GM12878 (cell line): ENCODE data around the gene CCR8. TPM values are rescaled to one million over a fixed set of nuclear protein-coding genes. Genes with fewer than 3 reads are reported as not detected.

Source experiments
- ATAC-seq: fragments of 200-7000 bp; cut with Tn5 transposase; 3 replicates; pipeline ENCODE4 v1.9.1; 2020; ENCODE audit warnings: mild to moderate bottlenecking, moderate library complexity
- BruUV-seq: library from RNA; stranded (reverse); fragments of 400-500 nt; replicated peaks from 2 replicates; lab custom pipeline; 2021; lab: Mats Ljungman, UMichigan
- CTCF ChIA-PET: fragments of 300-600 bp; sonication (Branson Sonifier 250); formaldehyde crosslinking; extraction: SDS; loops from one replicate; lab custom pipeline; 2021; ENCODE audit warnings: inconsistent platforms; lab: Yijun Ruan, JAX
- POLR2A ChIA-PET: fragments of 350-600 bp; formaldehyde crosslinking; extraction: SDS; loops from one replicate; lab custom pipeline; 2021; ENCODE audit warnings: inconsistent platforms; lab: Charles Lee
- RAD21 ChIA-PET: fragments of 300-600 bp; sonication (Branson Sonifier 250); formaldehyde crosslinking; loops from one replicate; lab custom pipeline; 2023; ENCODE audit warnings: antibody characterized with exemption; ENCODE audit not compliant: unreplicated experiment; lab: Charles Lee
- SMC1A ChIA-PET: fragments of 300-600 bp; sonication (Branson Sonifier 250); formaldehyde crosslinking; loops from one replicate; lab custom pipeline; 2023; ENCODE audit not compliant: unreplicated experiment, uncharacterized antibody; lab: Charles Lee
- DNase-seq: peaks from one replicate; pipeline ENCODE4 v3.0.0-alpha.2; 2011; ENCODE audit warnings: low read depth, low spot score
- FAIRE-seq: peaks from 3 replicates; lab custom pipeline; 2011; peaks lifted over from hg19 to GRCh38; lab: Jason Lieb, UNC
- H2AFZ ChIP-seq: 2 replicates; pipeline ENCODE4 v1.6.0; 2011; ENCODE audit warnings: low read depth, low read length, control low read depth; ENCODE audit not compliant: control insufficient read depth
- H3K27ac ChIP-seq: 2 replicates; pipeline ENCODE4 v1.5.1; 2011; ENCODE audit warnings: control low read depth; ENCODE audit not compliant: control insufficient read depth, insufficient read depth
- H3K27me3 ChIP-seq, 2 experiments: replicated peaks in 1 of 2; 2 replicates each; pipeline versions ENCODE4 v1.6.0 to v1.6.1; 2011; ENCODE audit warnings: low read length in 1 of 2; ENCODE audit not compliant: control insufficient read depth in 2 of 2, insufficient read depth in 2 of 2
- H3K36me3 ChIP-seq, 2 experiments: 2 replicates each; pipeline ENCODE4 v1.5.1; 2011; ENCODE audit warnings: low read length in 1 of 2; ENCODE audit not compliant: control insufficient read depth in 2 of 2, insufficient read depth in 2 of 2
- H3K4me1 ChIP-seq: 2 replicates; pipeline ENCODE4 v1.6.1; 2011; ENCODE audit warnings: mild to moderate bottlenecking, low read length, moderate library complexity, mixed read lengths; ENCODE audit not compliant: control insufficient read depth, insufficient read depth
- H3K4me2 ChIP-seq: 2 replicates; pipeline ENCODE4 v1.6.0; 2011; ENCODE audit warnings: control low read depth; ENCODE audit not compliant: control insufficient read depth, insufficient read depth
- H3K4me3 ChIP-seq: fragments of 200-600 bp; sonication (generic); 2 replicates; pipeline ENCODE4 v1.5.1; 2016
- H3K79me2 ChIP-seq: 2 replicates; pipeline ENCODE4 v1.6.0; 2011; ENCODE audit warnings: low read length; ENCODE audit not compliant: control insufficient read depth, insufficient read depth
- H3K9ac ChIP-seq: 2 replicates; pipeline ENCODE4 v1.8.0; 2011; ENCODE audit warnings: low read length, control low read depth, mixed read lengths; ENCODE audit not compliant: control insufficient read depth, insufficient read depth
- H3K9me3 ChIP-seq: replicated peaks from 3 replicates; pipeline ENCODE4 v1.5.1; 2011; ENCODE audit warnings: mild to moderate bottlenecking, low read length; ENCODE audit not compliant: control insufficient read depth, insufficient read depth
- H4K20me1 ChIP-seq: 2 replicates; pipeline ENCODE4 v1.6.0; 2011; ENCODE audit not compliant: control insufficient read depth, insufficient read depth
- BCL11A ChIP-seq: IDR thresholded peaks from 2 replicates; pipeline ENCODE4 v1.6.1; 2011; ENCODE audit warnings: low read depth, low read length
- NFYA ChIP-seq: IDR thresholded peaks from 2 replicates; pipeline ENCODE4 v1.6.1; 2011; ENCODE audit warnings: low read depth, mild to moderate bottlenecking, low read length, improper control_type of control experiment, borderline replicate concordance
- NRF1 ChIP-seq: conservative IDR thresholded peaks from 2 replicates; pipeline ENCODE4 v1.6.1; 2011; ENCODE audit warnings: mild to moderate bottlenecking, low read depth, low read length, improper control_type of control experiment
- RBBP5 ChIP-seq: fragments of 200-600 bp; sonication (generic); conservative IDR thresholded peaks from 2 replicates; pipeline ENCODE4 v1.6.1; 2016
- SMAD5 ChIP-seq: IDR thresholded peaks from 2 replicates; pipeline ENCODE4 v1.6.1; 2016; ENCODE audit warnings: antibody characterized with exemption, low read depth
- WGBS: methylation state at CpG from one replicate; pipeline ENCODE4 v1.1.6; 2016; ENCODE audit warnings: low lambda C conversion rate; ENCODE audit not compliant: insufficient replicate concordance, insufficient coverage; ENCODE audit errors: missing lambda C conversion rate; 5-methylcytosine and 5-hydroxymethylcytosine counted together
- in situ Hi-C: fragments of 300-500 bp; cut with MboI; formaldehyde crosslinking; loops from 9 replicates; pipeline ENCODE4 v1.14.3; 2018; ENCODE audit warnings: mixed read lengths
- intact Hi-C: fragments of 100-400 bp; cut with micrococcal nuclease; formaldehyde crosslinking; loops from one replicate; pipeline ENCODE4 v1.14.2; 2022; ENCODE audit not compliant: unreplicated experiment
- polyA plus RNA-seq, 11 experiments: library from polyadenylated mRNA; depleted of rRNA in 4 of 11; unstranded in 6 of 11; stranded (reverse) in 5 of 11; fragments of >200 nt; fragmentation: Nextera tagmentation in 4 of 11; fragmentation: Illumina TruSeq in 1 of 11; extraction: Ambion mirVana in 4 of 11; extraction: Trizol in 1 of 11; gene quantifications; 1 replicate in 1 of 11; 2 replicates in 10 of 11; pipeline versions ENCODE4 v1.2.1 to v1.2.3, GENCODE V29; 2011 to 2016; ENCODE audit warnings: inconsistent platforms in 2 of 11, missing spikeins in 2 of 11, low read depth in 1 of 11
- total RNA-seq, 4 experiments: library from RNA; depleted of rRNA in 3 of 4; stranded (reverse); fragments of >200 nt in 3 of 4; fragmentation: Illumina TruSeq in 1 of 4; extraction: Trizol in 1 of 4; gene quantifications; 2 replicates each; pipeline versions ENCODE4 v1.2.1 to v1.2.3, GENCODE V29; 2013 to 2021
- TF ChIP-seq, protein P1 (sequence below): fragments of 450-650 bp; conservative IDR thresholded peaks from 2 replicates; pipeline ENCODE4 v1.6.1; 2017; ENCODE audit warnings: mild to moderate bottlenecking, moderate library complexity

CCR8 gene
- total and polyA plus RNA-seq, 10 of the 15 experiments (the other 5 are each of a cell fraction or from before 2014, with no cell fraction given): 5.2 to 28.8 (median 15.6) TPM

DNA sequence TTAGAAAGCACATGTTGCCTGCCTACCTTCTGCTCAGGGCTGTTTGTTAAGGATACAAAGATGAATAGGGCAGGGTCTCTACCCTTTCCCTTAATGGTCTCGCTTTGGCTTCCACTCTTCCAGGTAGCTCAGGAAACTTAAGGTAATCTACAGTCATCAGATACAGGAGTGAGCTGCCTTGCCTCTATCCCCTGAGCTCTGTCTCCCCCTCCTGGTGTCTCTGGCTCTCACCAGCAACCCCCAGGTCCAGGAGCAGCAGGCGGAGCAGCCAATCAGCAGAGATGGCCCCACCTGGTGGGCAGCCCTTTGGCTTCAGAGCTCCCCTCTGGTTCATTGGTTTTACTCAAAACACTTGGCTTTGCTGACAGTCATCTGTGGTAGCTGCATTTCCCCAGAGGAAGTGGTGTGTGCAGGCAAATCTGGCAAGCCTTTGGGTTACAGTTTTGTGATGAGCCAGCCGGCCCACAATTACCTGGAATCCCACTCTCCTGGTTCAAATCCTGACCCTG, 41.2 kb upstream of the CCR8 start (continued):
- TF ChIP-seq NRF1 (no peak; the same call in 1 of the 2 replicates), SMAD5 (no peak)
- TF ChIP-seq, all 136 proteins: peak for 57

DNA sequence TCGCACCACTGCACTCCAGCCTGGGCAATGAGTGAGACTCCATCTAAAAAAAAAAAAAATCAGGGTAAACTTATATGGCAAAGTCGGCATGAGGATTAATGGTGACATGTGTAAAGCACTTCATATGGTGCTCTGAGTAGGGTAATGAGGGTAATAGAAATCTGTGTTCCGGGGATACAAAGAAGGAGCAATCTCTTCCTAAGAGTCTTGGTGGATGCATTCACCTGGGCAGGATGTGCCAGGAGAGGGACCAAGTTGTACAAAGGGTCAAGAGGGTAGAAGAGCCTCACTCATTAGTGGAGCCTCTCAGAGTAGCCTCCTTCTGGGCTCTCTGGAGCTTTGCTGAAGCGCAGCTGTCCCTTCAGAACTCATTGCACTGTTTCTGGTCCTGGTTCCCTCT, 40.4 kb upstream of the CCR8 start:
- POLR2A ChIA-PET: interaction anchor here (0.7 to 2.2 kb wide), 10 partner anchors 8 to 184 kb away, joined by 3 to 18 read pairs (median 4); no protein-coding TSS in a partner anchor
- in situ Hi-C loops: loop anchor here (5.0 kb wide), 1 partner anchor 102 kb away; no protein-coding TSS in a partner anchor

More for the DNA sequence above, 40.4 kb upstream of the CCR8 start:
- Histone ChIP-seq H3K4me2 (no peak overlapping the region), H3K36me3 (no peaks in the 10 kb centered on the region), H3K79me2 (no peaks in the 10 kb centered on the region), H3K9ac (no peak overlapping the region), H3K4me1 (peaks cover 19% of the 10 kb centered on the region), H3K27me3 (no peaks in the 10 kb centered on the region), H3K9me3 (no peaks in the 10 kb centered on the region), H3K27ac (no peak overlapping the region), H3K4me3 (no peak overlapping the region), H4K20me1 (no peaks in the 10 kb centered on the region), H2AFZ (no peak overlapping the region)
- ChIA-PET RAD21 (interaction anchor here (0.7 to 12.6 kb wide), 47 partner anchors 11 to 768 kb away, joined by 3 to 456 read pairs (median 8); partner anchors contain the start of genes CCR8, CX3CR1, GORASP1 and RPSA), CTCF (interaction anchor here (0.7 to 15.1 kb wide), 59 partner anchors 9 to 792 kb away, joined by 3 to 756 read pairs (median 6); partner anchors contain the start of genes CX3CR1, GORASP1, RPSA and TTC21A), SMC1A (interaction anchor here (0.9 to 20.6 kb wide), 46 partner anchors 7 to 898 kb away, joined by 3 to 648 read pairs (median 8); partner anchors contain the start of genes CCR8, CX3CR1, GORASP1 and TTC21A)
- BruUV-seq: no TSS peak
- DNase-seq (no peak), FAIRE-seq (no peak), ATAC-seq (no peak; the same call in 2 of the 3 replicates)
- 84% methylated on average over 4 of the region's 4 CpGs for WGBS
- TF ChIP-seq BCL11A: no peak
- TF ChIP-seq, protein P1, sequence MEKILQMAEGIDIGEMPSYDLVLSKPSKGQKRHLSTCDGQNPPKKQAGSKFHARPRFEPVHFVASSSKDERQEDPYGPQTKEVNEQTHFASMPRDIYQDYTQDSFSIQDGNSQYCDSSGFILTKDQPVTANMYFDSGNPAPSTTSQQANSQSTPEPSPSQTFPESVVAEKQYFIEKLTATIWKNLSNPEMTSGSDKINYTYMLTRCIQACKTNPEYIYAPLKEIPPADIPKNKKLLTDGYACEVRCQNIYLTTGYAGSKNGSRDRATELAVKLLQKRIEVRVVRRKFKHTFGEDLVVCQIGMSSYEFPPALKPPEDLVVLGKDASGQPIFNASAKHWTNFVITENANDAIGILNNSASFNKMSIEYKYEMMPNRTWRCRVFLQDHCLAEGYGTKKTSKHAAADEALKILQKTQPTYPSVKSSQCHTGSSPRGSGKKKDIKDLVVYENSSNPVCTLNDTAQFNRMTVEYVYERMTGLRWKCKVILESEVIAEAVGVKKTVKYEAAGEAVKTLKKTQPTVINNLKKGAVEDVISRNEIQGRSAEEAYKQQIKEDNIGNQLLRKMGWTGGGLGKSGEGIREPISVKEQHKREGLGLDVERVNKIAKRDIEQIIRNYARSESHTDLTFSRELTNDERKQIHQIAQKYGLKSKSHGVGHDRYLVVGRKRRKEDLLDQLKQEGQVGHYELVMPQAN: no peak
- TF ChIP-seq RBBP5: no peak
- TF ChIP-seq NFYA: no peak
- intact Hi-C loops: loop anchor here (10.0 kb wide), 1 partner anchor 554 kb away; no protein-coding TSS in a partner anchor
